DND-41 (cell line): ENCODE data around the gene FANCD2OS.

Experiments used
- CTCF ChIP-seq: IDR thresholded peaks from 2 replicates; pipeline ENCODE4 v1.5.1; 2012; ENCODE audit warnings: borderline replicate concordance, low read length, moderate library complexity, mild to moderate bottlenecking; ENCODE audit not compliant: poor library complexity, severe bottlenecking; ENCODE audit errors: extremely low read depth
- EZH2 ChIP-seq: IDR thresholded peaks from 3 replicates; pipeline ENCODE4 v1.6.1; 2012; ENCODE audit warnings: borderline replicate concordance, low read depth, mild to moderate bottlenecking, moderate library complexity, low read length, inconsistent platforms; ENCODE audit not compliant: severe bottlenecking

GRCh38 chr3:10074666-10075065 lies 33.4 kb downstream of the FANCD2OS start:
- TF ChIP-seq CTCF (no peak), EZH2 (no peak)
